Measurements from ENCODE around the gene SERPINB7.

The SERPINB7 gene

GRCh38 chr18:63775166-63775730 lies at the start of gene SERPINB7:
Gene SERPINB7 (plus strand): TSS chr18:63775418. CDS start chr18:63782373, 6,955 bp downstream.
- no peak for TF ChIP-seq CTCF (conservative IDR thresholded peaks at IDR 0.05; ENCODE audit: low read length)
- peak; percentile 85 for DNase-seq (ENCODE audit: low read depth)
- no peak within 1 kb of the TSS for H3K4me3 ChIP-seq (ENCODE audit: low read length)

GRCh38 chr18:63725682-63726480 lies 49.3 kb upstream of the SERPINB7 start:
- no peak for TF ChIP-seq CTCF (conservative IDR thresholded peaks at IDR 0.05; ENCODE audit: low read length)
- no peak overlapping the region for H3K4me3 ChIP-seq (ENCODE audit: low read length)
- DNase-seq (ENCODE audit: low read depth) = no peak

- TF ChIP-seq CTCF (conservative IDR thresholded peaks at IDR 0.05; ENCODE audit: low read length) = no peak
- H3K4me3 ChIP-seq (ENCODE audit: low read length) = no peak overlapping the region
- DNase-seq (ENCODE audit: low read depth) = no peak
Observed at GRCh38 chr18:63730773-63731172, 44.4 kb upstream of the SERPINB7 start.

GRCh38 chr18:63731215-63731614 lies 44.0 kb upstream of the SERPINB7 start:
- TF ChIP-seq CTCF (conservative IDR thresholded peaks at IDR 0.05; ENCODE audit: low read length) = no peak
- H3K4me3 ChIP-seq (ENCODE audit: low read length) = no peak overlapping the region
- no peak for DNase-seq (ENCODE audit: low read depth)

- no peak overlapping the region for H3K4me3 ChIP-seq (ENCODE audit: low read length)
- no peak for DNase-seq (ENCODE audit: low read depth)
- TF ChIP-seq CTCF (conservative IDR thresholded peaks at IDR 0.05; ENCODE audit: low read length) = no peak
Observed at GRCh38 chr18:63736876-63737275, 38.3 kb upstream of the SERPINB7 start.

- H3K4me3 ChIP-seq (ENCODE audit: low read length) = no peak overlapping the region
- peak; percentile 61 for DNase-seq (ENCODE audit: low read depth)
- peak; percentile 76 for TF ChIP-seq CTCF (conservative IDR thresholded peaks at IDR 0.05; ENCODE audit: low read length)
Observed at GRCh38 chr18:63741769-63742168, 33.4 kb upstream of the SERPINB7 start.

- no peak for DNase-seq (ENCODE audit: low read depth)
- no peak overlapping the region for H3K4me3 ChIP-seq (ENCODE audit: low read length)
- no peak for TF ChIP-seq CTCF (conservative IDR thresholded peaks at IDR 0.05; ENCODE audit: low read length)
Observed at GRCh38 chr18:63747006-63747405, 28.2 kb upstream of the SERPINB7 start.

All from AG10803 (cell line).